C4-2B (cell line): ENCODE data around the gene CREB5.

Experiments used
- ZFX ChIP-seq: fragments of 450-650 bp; IDR thresholded peaks from 2 replicates; pipeline ENCODE4 v1.6.1; 2017
- TF ChIP-seq, protein P1 (sequence below): fragments of 450-650 bp; conservative IDR thresholded peaks from 2 replicates; pipeline ENCODE4 v1.5.1; 2017; ENCODE audit warnings: mild to moderate bottlenecking

DNA sequence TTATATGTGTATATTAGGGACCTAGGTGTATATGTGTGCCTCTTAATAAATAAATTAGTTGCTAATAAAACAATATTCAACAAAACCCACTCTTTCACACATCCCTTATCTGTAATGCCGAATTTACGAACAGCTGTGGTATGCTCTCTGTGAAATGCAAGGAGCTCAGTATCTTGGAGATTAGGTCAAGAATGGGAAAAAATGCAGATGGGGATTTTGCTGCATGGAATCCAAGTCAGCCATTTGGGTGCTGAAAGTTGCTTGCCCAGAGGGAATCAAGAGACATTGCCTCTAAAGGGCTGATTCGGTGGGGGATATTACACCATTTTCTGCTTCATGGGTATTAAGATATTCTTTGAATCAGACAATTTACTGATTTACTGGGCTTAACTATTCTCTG is 93.5 kb downstream of the CREB5 start:
- TF ChIP-seq, protein P1, sequence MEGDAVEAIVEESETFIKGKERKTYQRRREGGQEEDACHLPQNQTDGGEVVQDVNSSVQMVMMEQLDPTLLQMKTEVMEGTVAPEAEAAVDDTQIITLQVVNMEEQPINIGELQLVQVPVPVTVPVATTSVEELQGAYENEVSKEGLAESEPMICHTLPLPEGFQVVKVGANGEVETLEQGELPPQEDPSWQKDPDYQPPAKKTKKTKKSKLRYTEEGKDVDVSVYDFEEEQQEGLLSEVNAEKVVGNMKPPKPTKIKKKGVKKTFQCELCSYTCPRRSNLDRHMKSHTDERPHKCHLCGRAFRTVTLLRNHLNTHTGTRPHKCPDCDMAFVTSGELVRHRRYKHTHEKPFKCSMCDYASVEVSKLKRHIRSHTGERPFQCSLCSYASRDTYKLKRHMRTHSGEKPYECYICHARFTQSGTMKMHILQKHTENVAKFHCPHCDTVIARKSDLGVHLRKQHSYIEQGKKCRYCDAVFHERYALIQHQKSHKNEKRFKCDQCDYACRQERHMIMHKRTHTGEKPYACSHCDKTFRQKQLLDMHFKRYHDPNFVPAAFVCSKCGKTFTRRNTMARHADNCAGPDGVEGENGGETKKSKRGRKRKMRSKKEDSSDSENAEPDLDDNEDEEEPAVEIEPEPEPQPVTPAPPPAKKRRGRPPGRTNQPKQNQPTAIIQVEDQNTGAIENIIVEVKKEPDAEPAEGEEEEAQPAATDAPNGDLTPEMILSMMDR, result no peak
- TF ChIP-seq ZFX, result no peak
